K562 (cell line): ENCODE data around the gene SCYL1. TPM values are rescaled to one million over a fixed set of nuclear protein-coding genes. Genes with fewer than 3 reads are reported as not detected.

Source experiments
- KLF13 ChIP-seq: fragments of 450-650 bp; IDR thresholded peaks from 2 replicates; pipeline ENCODE4 v1.6.1; 2016; ENCODE audit warnings: missing genetic modification characterization, low read depth, mild to moderate bottlenecking, missing compliant biosample characterization, moderate library complexity, borderline replicate concordance
- MXI1 ChIP-seq: IDR thresholded peaks from 2 replicates; pipeline ENCODE4 v1.6.1; 2011; ENCODE audit warnings: low read depth, mild to moderate bottlenecking, improper control_type of control experiment, low read length
- RFX1 ChIP-seq: fragments of 450-650 bp; IDR thresholded peaks from 2 replicates; pipeline ENCODE4 v1.6.1; 2016; ENCODE audit warnings: mild to moderate bottlenecking, moderate library complexity
- SMC3 ChIP-seq: conservative IDR thresholded peaks from 2 replicates; pipeline ENCODE4 v1.6.1; 2011; ENCODE audit warnings: low read depth, low read length, improper control_type of control experiment; ENCODE audit not compliant: insufficient read depth
- YY1 ChIP-seq, 3 experiments: IDR thresholded peaks; 2 replicates each; pipeline ENCODE4 v1.6.1; 2011; ENCODE audit warnings: low read length in 2 of 3, mild to moderate bottlenecking in 2 of 3, moderate library complexity in 2 of 3, borderline replicate concordance in 1 of 3, control low read depth in 1 of 3, low read depth in 1 of 3; ENCODE audit not compliant: insufficient read depth in 3 of 3, insufficient replicate concordance in 2 of 3, control insufficient read depth in 1 of 3, insufficient read length in 1 of 3; ENCODE audit errors: extremely low read depth in 1 of 3
- ZFPM2 ChIP-seq: fragments of 250-450 bp; sonication (Bioruptor Pico); IDR thresholded peaks from 2 replicates; pipeline ENCODE4 v1.5.1; 2022; ENCODE audit warnings: mild to moderate bottlenecking
- polyA plus RNA-seq, 8 experiments: library from polyadenylated mRNA; depleted of rRNA in 4 of 8; stranded (reverse) in 5 of 8; unstranded in 3 of 8; fragments of >200 nt; fragmentation: Nextera tagmentation in 2 of 8; fragmentation: Illumina TruSeq in 1 of 8; extraction: Ambion mirVana in 2 of 8; extraction: Trizol in 1 of 8; gene quantifications; 2 replicates each; pipeline versions ENCODE4 v1.2.1 to v1.2.3, GENCODE V29; 2011 to 2014; ENCODE audit warnings: inconsistent platforms in 1 of 8, missing spikeins in 1 of 8
- total RNA-seq, 7 experiments: library from RNA; depleted of rRNA in 6 of 7; stranded (reverse); fragments of >200 nt in 6 of 7; fragmentation: Illumina TruSeq in 2 of 7; extraction: Trizol in 2 of 7; gene quantifications; 2 replicates each; pipeline versions ENCODE4 v1.2.1 to v1.2.3, GENCODE V29; 2011 to 2021; ENCODE audit warnings: low replicate concordance in 1 of 7
- TF ChIP-seq, protein P1 (sequence below): fragments of 450-650 bp; IDR thresholded peaks from 2 replicates; pipeline ENCODE4 v1.7.0; 2016; ENCODE audit warnings: borderline replicate concordance
- TF ChIP-seq, protein P2 (sequence below): fragments of 200-600 bp; sonication (generic); IDR thresholded peaks from one replicate; pipeline ENCODE4 v1.6.1; 2012; ENCODE audit warnings: mild to moderate bottlenecking, low read depth, low read length, inconsistent platforms

Gene SCYL1
- total and polyA plus RNA-seq, 9 of the 15 experiments (the other 6 are each of a cell fraction or from before 2014, with no cell fraction given) = 1.9 to 145 (median 57.6) TPM

GRCh38 chr11:65505466-65506289, 19.2 kb upstream of the SCYL1 start (continued):
- TF ChIP-seq, protein P1, sequence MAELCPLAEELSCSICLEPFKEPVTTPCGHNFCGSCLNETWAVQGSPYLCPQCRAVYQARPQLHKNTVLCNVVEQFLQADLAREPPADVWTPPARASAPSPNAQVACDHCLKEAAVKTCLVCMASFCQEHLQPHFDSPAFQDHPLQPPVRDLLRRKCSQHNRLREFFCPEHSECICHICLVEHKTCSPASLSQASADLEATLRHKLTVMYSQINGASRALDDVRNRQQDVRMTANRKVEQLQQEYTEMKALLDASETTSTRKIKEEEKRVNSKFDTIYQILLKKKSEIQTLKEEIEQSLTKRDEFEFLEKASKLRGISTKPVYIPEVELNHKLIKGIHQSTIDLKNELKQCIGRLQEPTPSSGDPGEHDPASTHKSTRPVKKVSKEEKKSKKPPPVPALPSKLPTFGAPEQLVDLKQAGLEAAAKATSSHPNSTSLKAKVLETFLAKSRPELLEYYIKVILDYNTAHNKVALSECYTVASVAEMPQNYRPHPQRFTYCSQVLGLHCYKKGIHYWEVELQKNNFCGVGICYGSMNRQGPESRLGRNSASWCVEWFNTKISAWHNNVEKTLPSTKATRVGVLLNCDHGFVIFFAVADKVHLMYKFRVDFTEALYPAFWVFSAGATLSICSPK = no peak
- TF ChIP-seq ZFPM2 (CRISPR knock-in tag) (0 out of 2 replicates have a peak, but pooled peaks have one; percentile 57), YY1 (IDR thresholded peaks at IDR 0.05; ENCODE audit: borderline replicate concordance in 1 of 3, control insufficient read depth in 1 of 3, extremely low read depth in 1 of 3, insufficient read depth in 3 of 3, insufficient read length in 1 of 3, insufficient replicate concordance in 2 of 3, low read depth in 1 of 3, low read length in 2 of 3) (peak in 1 of 3 experiments; percentile 38), MXI1 (peak; percentile 81; the same call in 1 of the 2 replicates), RFX1 (no peak), SMC3 (0 out of 2 replicates have a peak, but pooled peaks have one; percentile 10), KLF13 (tag) (no peak)
- TF ChIP-seq, protein P2, sequence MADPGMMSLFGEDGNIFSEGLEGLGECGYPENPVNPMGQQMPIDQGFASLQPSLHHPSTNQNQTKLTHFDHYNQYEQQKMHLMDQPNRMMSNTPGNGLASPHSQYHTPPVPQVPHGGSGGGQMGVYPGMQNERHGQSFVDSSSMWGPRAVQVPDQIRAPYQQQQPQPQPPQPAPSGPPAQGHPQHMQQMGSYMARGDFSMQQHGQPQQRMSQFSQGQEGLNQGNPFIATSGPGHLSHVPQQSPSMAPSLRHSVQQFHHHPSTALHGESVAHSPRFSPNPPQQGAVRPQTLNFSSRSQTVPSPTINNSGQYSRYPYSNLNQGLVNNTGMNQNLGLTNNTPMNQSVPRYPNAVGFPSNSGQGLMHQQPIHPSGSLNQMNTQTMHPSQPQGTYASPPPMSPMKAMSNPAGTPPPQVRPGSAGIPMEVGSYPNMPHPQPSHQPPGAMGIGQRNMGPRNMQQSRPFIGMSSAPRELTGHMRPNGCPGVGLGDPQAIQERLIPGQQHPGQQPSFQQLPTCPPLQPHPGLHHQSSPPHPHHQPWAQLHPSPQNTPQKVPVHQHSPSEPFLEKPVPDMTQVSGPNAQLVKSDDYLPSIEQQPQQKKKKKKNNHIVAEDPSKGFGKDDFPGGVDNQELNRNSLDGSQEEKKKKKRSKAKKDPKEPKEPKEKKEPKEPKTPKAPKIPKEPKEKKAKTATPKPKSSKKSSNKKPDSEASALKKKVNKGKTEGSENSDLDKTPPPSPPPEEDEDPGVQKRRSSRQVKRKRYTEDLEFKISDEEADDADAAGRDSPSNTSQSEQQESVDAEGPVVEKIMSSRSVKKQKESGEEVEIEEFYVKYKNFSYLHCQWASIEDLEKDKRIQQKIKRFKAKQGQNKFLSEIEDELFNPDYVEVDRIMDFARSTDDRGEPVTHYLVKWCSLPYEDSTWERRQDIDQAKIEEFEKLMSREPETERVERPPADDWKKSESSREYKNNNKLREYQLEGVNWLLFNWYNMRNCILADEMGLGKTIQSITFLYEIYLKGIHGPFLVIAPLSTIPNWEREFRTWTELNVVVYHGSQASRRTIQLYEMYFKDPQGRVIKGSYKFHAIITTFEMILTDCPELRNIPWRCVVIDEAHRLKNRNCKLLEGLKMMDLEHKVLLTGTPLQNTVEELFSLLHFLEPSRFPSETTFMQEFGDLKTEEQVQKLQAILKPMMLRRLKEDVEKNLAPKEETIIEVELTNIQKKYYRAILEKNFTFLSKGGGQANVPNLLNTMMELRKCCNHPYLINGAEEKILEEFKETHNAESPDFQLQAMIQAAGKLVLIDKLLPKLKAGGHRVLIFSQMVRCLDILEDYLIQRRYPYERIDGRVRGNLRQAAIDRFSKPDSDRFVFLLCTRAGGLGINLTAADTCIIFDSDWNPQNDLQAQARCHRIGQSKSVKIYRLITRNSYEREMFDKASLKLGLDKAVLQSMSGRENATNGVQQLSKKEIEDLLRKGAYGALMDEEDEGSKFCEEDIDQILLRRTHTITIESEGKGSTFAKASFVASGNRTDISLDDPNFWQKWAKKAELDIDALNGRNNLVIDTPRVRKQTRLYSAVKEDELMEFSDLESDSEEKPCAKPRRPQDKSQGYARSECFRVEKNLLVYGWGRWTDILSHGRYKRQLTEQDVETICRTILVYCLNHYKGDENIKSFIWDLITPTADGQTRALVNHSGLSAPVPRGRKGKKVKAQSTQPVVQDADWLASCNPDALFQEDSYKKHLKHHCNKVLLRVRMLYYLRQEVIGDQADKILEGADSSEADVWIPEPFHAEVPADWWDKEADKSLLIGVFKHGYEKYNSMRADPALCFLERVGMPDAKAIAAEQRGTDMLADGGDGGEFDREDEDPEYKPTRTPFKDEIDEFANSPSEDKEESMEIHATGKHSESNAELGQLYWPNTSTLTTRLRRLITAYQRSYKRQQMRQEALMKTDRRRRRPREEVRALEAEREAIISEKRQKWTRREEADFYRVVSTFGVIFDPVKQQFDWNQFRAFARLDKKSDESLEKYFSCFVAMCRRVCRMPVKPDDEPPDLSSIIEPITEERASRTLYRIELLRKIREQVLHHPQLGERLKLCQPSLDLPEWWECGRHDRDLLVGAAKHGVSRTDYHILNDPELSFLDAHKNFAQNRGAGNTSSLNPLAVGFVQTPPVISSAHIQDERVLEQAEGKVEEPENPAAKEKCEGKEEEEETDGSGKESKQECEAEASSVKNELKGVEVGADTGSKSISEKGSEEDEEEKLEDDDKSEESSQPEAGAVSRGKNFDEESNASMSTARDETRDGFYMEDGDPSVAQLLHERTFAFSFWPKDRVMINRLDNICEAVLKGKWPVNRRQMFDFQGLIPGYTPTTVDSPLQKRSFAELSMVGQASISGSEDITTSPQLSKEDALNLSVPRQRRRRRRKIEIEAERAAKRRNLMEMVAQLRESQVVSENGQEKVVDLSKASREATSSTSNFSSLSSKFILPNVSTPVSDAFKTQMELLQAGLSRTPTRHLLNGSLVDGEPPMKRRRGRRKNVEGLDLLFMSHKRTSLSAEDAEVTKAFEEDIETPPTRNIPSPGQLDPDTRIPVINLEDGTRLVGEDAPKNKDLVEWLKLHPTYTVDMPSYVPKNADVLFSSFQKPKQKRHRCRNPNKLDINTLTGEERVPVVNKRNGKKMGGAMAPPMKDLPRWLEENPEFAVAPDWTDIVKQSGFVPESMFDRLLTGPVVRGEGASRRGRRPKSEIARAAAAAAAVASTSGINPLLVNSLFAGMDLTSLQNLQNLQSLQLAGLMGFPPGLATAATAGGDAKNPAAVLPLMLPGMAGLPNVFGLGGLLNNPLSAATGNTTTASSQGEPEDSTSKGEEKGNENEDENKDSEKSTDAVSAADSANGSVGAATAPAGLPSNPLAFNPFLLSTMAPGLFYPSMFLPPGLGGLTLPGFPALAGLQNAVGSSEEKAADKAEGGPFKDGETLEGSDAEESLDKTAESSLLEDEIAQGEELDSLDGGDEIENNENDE = peak; percentile 85
